Measurements from ENCODE around the gene SLC26A9.

Gene SLC26A9

DNA sequence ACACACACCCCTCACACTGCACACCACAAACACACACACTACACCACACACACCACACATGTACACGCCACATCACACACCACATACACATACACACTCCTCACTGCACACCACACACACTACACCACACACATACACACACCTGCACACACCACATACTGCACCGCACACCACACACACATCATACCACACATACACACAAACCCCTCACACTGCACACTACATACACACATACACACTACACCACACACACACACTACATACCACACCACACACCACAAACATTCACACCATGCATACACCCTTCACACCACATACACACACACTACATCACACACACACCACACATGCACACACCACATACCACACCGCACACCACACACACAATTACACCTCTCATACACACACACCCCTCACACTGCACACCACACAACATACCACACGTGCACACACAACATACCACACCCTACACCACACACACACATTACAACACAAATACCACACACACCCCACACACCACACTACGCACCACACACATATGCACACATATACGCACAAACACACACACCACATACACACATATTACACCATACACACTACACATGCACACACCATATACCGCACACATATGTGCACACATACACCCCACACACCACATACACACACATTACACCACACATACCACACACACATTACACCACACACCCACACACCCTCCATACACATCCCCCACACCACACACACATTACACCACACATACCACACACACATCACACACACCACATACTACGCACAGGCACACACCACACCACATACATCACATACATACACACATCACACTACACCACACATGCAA, 30.3 kb upstream of the SLC26A9 start:
- no peak for DNase-seq

DNA sequence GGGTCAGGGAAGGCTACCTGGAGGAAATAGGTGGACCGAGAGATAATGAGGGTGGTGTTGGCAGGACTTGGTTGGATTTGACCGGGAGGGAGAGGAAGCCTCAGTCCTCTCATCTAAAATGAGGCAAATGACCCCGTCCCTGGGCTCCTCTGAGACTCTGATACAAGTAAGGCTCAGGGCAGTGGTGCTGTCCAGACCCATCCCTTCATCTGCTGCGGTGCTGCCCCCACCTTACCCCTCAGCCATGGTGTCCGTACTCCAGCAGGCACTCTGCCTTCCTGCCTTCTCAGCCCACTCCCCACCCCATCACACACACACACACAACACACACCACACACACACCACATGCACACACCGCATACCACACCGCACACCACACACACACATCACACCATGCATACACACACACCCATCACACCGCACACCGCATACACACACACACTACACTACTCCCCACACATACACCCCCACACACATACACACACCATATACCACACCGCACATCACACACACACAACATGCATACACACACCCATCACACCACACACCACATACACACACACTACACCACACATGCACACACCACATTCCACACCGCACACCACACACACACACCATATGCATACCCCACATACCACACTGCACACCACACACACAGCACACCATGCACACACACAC, 29.4 kb upstream of the SLC26A9 start:
- no peak for DNase-seq

DNA sequence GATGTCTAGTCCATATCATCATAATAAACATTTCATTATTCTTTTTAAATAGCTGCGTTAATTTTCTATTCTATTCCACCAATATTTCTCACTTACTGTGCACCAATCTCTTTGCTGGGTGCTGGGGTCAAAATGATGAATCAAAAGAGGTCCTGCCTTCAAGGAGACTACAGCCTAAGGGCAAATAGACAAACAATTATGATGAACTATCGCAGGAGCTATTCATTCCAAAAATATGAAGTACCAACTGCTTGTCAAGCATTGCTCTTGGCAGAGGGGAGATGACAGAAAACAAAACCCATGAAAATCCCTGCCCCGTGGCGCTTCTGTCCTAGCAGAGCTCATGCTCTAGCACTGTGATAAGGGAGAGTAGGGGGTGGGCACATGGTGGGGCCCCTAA, 28.8 kb upstream of the SLC26A9 start:
- no peak for DNase-seq

- DNase-seq: no peak
These were observed 27.8 kb upstream of the SLC26A9 start for GRCh38 chr1:205971082-205971481.

GRCh38 chr1:205970486-205970885, 27.2 kb upstream of the SLC26A9 start:
- no peak for DNase-seq

- no peak for DNase-seq
These were observed 26.0 kb upstream of the SLC26A9 start for GRCh38 chr1:205969229-205969628.

DNA sequence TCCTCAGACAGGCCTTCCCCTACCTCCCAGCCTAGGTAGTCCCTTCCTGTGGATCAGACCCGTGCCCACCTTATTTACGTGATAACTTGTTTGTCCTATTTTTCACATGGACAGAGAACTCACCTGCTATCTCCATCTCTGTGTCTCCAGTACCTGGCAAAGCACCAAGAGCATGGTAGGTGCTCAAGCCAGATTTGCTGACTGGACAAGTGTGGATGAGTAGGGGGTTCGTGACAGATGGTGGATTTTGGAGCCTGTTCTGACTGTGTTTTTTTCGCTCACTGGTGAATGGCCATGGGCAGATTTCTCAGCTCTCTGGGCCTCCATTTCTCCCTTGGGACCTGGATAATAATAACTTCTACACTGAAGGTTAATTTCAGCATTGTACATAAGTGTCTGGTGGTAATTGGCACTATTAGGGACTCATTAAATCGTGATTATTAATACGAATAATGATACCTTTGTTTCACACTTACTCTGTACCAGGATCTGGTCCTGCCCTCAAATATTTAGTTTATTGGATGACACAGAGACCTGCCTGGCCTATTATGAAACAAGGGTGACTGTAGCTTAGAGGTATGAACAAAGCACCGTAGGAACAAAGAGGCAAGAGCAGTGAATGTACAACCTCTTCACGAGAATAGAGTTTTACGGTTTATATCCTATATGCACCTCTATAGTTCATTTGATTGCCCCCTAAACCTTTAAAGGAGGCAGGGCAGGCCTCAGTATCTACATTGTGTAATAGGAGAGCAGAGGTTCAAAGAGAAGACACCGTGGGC, 24.5 kb upstream of the SLC26A9 start:
- DNase-seq: no peak

DNA sequence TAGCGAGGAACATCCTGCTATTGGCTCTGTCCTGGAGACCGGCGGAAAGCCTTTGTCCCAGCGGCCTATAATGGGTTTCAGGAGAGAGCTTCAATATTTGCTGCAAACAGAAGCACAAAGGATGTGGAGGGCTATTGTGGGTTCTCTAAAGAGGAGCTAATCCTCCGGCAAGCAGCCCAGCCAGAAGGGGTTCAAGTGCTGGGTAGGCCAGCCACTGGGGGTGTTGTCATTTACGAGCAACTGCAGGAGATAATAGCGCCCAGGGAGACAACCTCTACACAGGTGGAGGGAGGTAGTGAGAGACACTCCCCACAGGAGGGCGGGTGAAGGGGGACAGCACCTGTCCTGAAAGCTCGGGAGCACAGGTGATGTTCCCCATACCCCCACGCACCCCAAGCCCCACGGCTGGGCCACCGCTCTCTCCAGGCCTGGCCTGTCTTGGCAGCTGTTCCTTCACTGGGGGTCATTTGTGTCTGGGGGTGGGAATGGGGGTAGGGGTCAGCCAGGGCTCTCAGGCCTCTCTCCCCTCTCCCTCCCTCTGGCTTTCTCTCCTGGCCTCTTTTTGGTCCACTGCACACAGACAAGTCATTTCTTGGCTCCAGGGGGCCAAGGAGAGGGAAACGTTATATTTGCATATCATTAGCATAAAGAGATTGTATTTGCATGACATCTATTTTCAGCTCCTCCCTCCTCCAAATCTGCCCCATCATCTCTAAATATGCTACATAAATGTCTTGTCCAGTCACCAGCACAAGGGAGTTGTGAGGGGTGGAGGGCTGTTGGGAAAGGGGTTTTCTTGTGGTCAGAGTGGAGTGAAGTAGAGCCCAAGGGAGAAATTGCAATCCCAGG, 22.0 kb upstream of the SLC26A9 start:
- DNase-seq: peak in 1 of 56 donors; percentile 19

DNA sequence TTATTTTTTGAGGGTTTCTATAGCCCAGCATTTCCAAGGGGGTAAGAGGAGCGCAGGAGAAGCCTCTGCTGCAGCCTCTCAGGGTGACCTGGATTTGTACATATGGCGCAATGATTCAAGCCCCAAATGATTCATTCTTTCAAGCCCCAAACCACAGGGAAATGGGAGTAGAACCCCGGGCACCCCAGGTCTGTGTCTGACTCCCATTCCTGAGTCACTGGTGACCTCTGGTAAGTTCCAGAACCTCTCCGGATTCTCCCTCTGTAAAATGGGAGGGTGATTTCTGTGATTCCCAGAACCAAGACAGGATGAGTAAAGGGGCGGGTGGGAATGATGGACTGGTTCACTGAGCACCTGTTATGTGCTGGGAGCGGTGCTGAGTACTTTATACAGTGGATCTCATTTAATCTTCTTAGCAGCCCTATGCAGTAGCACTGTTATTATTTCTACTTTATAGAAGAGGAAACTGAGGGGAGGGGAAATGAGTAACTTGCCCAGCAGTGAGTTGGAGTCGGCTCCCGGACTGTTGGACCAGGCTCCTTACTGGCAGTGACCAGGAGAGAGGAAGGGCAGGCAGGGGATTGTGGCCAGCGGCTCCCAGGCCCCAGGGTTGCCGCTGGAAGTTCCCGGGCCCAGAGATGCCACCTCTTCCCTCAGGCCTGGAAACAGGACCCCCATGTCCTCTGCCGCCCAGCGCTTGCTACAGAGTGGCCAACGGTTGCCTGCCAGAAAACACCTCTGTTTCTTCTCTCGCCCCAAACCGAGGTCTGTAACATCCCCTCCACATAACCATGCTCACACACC, 20.3 kb upstream of the SLC26A9 start:
- DNase-seq: no peak

GRCh38 chr1:205962821-205963221, 19.6 kb upstream of the SLC26A9 start:
- no peak for DNase-seq

- no peak for DNase-seq
These were observed 18.9 kb upstream of the SLC26A9 start for GRCh38 chr1:205961991-205962820.

DNA sequence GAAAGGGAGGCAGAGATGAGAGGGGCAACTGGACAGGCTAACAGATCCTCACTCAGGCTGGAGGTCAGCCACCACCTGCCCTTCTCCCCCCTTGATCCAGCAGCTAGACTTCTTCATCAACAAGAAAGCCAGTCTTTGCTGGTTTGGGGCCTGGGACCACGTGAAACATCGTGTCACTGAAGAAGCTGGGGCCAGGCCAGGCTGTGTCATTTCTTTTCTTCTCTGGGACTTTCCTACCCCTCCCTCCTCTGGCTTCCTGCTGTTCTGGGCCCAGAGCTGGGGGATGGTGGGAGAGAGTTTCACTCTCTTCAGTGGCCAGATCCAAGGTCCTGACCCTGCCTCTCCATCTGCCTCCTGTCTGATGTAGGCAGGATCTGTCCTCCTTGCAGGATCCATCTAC, 18.1 kb upstream of the SLC26A9 start:
- peak in 22 of 56 donors; percentile 7 to 66 (median 22) for DNase-seq

GRCh38 chr1:205959789-205960188, 16.5 kb upstream of the SLC26A9 start:
- DNase-seq: no peak

DNA sequence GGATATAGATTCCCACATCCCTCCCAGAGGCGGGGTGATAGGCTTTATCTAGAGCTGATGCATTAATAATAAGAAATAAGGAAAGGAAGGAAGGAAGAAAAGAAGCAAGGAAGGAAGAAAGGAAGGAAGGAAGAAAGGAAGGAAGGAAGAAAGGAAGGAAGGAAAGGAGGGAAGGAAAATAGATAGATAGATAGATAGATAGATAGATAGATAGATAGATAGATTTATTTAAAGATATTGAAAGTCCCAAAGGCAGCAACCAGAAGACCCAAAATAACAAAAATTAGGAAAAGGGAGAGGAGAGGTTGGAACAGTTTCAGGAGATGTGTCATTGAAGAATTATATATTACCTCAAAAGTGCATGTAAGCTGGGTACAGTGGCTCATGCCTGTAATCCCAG, 12.2 kb upstream of the SLC26A9 start:
- no peak for DNase-seq

DNA sequence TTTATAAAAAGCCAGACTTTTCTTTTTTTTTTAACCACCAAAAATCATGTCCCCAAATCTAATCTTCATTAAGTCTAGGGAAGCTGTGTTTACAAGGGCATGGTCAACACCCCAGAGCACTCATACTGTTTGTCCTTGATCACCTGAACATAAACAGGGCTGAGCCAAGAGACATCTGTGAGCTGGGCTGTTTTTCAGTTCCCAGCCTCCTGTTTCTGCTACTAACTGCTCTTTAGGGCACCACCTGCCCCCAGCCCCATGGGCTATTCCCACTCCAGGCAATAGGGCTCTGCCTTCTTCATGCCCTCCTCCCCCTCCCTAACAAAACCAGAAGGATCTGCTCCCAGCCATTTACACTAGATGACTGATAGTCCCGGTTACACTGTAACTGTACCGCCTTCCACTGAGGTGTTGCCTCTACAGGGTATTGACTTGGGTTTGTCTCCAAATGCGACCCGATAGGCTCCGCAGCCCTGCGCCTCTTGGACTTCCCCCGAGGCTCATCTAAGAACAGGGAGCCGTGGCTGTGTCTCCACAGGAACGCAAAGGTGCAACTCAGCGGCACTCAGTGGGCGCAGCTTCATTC, 11.7 kb upstream of the SLC26A9 start:
- DNase-seq: no peak

DNA sequence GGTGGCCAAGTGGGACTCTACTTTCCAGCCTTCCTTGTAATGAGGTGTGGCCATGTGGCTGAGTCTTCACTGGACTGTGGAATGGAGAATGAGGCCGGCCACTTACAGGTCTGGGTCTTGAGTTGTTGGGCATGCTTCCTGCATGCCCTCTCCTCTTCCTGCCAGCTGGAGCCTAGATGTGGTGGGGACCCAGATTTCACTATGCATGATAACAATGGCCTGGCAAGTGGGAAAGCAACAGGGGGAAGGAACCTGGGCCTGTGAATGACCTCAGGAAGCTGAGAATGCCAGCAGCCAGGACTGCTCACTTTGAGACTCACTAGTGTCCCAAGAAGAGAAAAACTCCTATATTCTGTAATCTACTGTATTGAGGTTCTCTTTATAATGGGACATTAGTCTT, 8.5 kb upstream of the SLC26A9 start:
- DNase-seq: no peak

GRCh38 chr1:205950826-205951549, 7.7 kb upstream of the SLC26A9 start:
- DNase-seq: no peak

- DNase-seq: peak in 46 of 56 donors; percentile 17 to 81 (median 50)
These were observed 7.0 kb upstream of the SLC26A9 start for GRCh38 chr1:205950280-205950679.

Measured in nucleus accumbens (tissue), 56 donors.